ENCODE data around the gene PDE3A.

The PDE3A gene

GRCh38 chr12:20711846-20712245 lies 343.5 kb downstream of the PDE3A start:
- no peak for DNase-seq (ENCODE audit: low spot score)

DNA sequence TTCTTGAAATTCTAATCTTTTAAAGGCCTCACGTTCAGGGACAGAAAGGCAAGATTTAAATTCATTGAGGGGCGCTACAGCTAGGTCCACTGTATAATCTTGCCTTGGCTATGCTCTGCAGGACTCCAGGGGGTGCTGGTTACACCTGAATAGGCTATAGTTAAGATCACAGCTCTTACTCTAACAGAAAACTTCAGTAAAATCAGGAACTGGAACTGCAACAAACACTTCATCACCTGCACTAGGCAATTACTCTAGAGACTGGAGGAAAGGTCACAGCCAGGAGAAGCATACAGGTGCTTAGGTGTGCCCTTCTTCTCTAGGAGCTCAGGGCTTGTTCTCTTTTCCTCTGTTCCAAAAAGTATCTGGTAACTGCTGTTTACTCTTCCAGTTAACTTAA lies 347.7 kb downstream of the PDE3A start:
- no peak for DNase-seq (ENCODE audit: low spot score)

GRCh38 chr12:20716985-20717384 lies 348.6 kb downstream of the PDE3A start:
- DNase-seq (ENCODE audit: low spot score): no peak

- no peak for DNase-seq (ENCODE audit: low spot score)
These were observed 350.0 kb downstream of the PDE3A start for GRCh38 chr12:20718294-20718693.

DNA sequence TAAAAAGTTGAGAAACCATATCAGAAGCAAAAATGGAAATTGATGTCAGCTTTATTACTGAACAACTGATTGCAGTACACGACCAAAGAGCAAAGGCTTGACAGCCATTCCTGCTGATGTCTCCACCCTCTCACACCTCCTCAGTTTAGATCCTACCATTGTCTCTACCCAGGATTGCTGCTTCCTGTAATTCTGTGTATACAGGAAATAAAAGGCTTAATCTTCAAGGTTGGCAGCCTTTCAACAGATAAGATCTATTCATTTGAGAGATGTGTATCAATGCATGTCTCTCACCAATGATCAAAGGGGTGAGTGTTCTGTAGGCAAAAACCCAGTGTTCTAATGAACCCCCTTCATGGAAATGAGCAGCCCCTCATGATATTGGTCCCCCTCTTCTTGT lies 353.8 kb downstream of the PDE3A start:
- DNase-seq (ENCODE audit: low spot score): no peak

GRCh38 chr12:20731274-20731673 lies 362.9 kb downstream of the PDE3A start:
- DNase-seq (ENCODE audit: low spot score): no peak

Data from ecto neural progenitor cell (in vitro differentiated cells).